Measurements from ENCODE around the gene IRAK2. TPM values are rescaled to one million over a fixed set of nuclear protein-coding genes. Genes with fewer than 3 reads are reported as not detected.

IRAK2 gene
- total RNA-seq, 1 donor from 2014 or later = 1.4 TPM

DNA sequence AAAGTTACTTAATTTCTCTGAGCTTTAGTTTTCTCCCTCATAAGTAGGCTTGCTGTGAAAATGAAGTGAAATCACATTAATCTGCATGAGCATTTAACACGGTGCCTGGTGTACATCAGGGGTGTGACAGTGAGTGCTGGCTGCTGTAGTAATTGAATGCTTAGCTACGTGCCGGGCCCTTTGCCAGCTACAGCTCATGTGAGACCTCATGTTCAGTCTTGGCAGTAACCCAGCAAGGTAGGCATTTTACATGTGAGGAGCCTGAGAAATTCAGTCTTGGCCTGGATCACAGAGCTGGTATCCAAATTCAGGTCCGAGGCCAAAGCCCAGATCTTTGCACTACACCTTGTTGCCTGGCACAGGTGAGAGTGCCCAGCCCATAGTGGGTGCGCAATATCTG is 118.9 kb downstream of the IRAK2 start:
- no peak for TF ChIP-seq CTCF (conservative IDR thresholded peaks at IDR 0.05)
- DNase-seq (ENCODE audit: extremely low spot score, unreplicated experiment) = no peak
- Mint-ChIP-seq H3K27ac (no peak overlapping the region), H3K4me1 (ENCODE audit: unreplicated experiment) (peaks cover 9% of the 10 kb centered on the region), H3K9me3 (no peaks in the 10 kb centered on the region), H3K27me3 (no peaks in the 10 kb centered on the region), H3K36me3 (no peaks in the 10 kb centered on the region), H3K4me3 (no peak overlapping the region)

GRCh38 chr3:10284496-10284895 is 119.8 kb downstream of the IRAK2 start:
- H3K4me1 Mint-ChIP-seq (ENCODE audit: unreplicated experiment) = peaks cover 9% of the 10 kb centered on the region

DNA sequence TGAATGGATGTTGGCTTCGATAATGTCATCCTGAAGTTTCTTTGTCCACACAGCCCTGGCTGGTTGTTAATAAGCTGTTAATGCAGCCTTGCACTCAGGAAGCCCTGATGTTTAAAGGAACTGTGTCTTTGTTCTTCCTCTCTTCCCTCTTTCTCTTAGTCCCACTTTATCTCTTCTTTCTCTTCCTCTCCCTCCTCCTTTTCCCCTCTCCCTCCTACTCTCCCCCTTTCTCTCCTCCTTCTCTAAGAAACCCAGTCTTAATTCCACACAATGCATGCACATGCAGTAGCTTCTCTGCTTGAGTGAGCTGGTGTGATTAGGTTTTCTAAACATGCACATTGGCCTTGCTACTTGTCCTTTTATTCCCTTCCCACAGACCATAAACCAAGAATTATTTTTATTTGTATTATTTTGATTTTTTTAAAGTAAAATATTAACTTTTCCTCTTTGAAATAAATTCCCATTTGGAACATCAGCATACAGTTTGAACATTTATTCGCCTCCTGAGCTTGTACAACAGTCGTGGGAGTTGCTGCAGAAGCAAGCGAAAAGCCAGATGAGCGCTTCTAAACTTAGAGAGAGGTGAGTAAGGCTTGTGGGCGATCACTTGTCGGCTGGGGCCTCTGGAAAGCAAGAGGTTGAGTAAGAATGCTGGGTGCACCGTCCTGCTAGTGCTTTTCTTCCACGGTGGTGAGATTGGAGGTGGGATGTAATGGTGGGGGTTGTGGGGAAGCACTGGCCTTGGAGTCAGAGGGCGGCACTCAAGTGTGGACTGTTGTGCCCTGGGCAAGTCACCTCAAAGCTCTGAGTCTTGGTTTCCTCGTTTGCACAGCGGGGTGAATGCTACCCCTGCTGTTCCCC is 120.8 kb downstream of the IRAK2 start:
- Mint-ChIP-seq H3K4me1 (ENCODE audit: unreplicated experiment) (peaks cover 9% of the 10 kb centered on the region), H3K27me3 (no peaks in the 10 kb centered on the region), H3K4me3 (no peak overlapping the region), H3K9me3 (no peaks in the 10 kb centered on the region), H3K36me3 (no peaks in the 10 kb centered on the region), H3K27ac (no peak overlapping the region)
- no peak for DNase-seq (ENCODE audit: extremely low spot score, unreplicated experiment)
- no peak for TF ChIP-seq CTCF (conservative IDR thresholded peaks at IDR 0.05)

More at GRCh38 chr3:10284496-10284895, 119.8 kb downstream of the IRAK2 start:
- no peak for TF ChIP-seq CTCF (conservative IDR thresholded peaks at IDR 0.05)
- no peak for DNase-seq (ENCODE audit: extremely low spot score, unreplicated experiment)
- Mint-ChIP-seq H3K27me3 (no peaks in the 10 kb centered on the region), H3K36me3 (no peaks in the 10 kb centered on the region), H3K4me3 (no peak overlapping the region), H3K27ac (no peak overlapping the region), H3K9me3 (no peaks in the 10 kb centered on the region)

DNA sequence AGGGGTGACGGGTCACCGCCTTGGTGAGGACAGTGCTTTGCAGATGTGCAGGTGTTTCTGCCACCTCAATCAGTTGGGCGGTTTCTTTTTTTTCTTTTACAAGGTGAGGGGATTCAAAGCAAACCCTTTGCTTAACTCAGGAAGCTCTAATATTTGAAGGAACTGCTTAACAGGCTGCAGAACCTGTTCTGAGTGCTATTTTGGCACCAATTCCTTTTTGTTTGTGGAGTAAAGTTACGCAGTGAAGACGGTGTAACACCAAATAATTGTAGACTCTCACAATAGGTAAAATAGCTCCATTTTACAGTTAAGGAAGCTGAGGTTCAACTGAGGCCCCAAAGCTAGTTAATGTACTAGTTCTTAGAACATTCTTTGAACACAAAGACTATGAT is 121.4 kb downstream of the IRAK2 start:
- TF ChIP-seq CTCF (conservative IDR thresholded peaks at IDR 0.05) = no peak
- Mint-ChIP-seq H3K27ac (no peak overlapping the region), H3K27me3 (no peaks in the 10 kb centered on the region), H3K4me3 (no peak overlapping the region), H3K4me1 (ENCODE audit: unreplicated experiment) (peaks cover 9% of the 10 kb centered on the region), H3K36me3 (no peaks in the 10 kb centered on the region), H3K9me3 (no peaks in the 10 kb centered on the region)
- no peak for DNase-seq (ENCODE audit: extremely low spot score, unreplicated experiment)

DNA sequence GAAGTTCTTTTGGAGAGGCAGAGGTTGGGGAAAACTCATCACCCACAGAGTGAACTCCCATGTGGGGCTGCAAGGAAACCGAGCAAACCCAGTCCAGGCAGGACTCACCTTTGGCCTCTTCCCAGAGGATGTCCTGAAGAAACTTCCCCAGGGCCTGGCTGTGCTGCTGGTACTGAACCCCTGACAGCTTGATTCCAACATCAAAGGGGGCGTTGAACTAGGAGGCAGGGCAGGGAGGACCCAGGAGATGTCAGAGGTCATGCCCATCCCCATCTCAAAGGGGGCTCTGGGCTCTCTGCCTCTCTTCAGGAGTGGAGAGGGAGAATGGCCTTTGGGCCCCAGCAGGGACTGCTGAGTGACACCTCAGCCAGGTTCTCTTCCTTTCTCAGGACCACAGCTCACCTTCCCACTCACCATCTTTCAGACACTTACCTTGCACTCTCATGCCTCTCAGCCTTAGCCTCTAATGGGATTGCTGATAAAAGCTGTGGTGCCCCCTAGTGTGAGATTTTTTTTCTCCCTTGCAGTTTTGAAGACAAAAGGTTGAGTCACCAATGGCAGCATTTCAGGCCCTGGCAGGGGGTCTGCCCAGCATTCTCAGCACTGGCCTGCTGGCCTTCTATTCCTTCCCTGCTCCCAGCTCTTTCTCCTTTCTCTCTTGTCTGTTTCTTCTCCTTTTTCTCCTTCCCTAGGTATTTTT is 122.0 kb downstream of the IRAK2 start:
- H3K36me3 Mint-ChIP-seq = no peaks in the 10 kb centered on the region
- no peaks in the 10 kb centered on the region for H3K27me3 Mint-ChIP-seq
- DNase-seq (ENCODE audit: extremely low spot score, unreplicated experiment) = no peak
- no peak overlapping the region for H3K27ac Mint-ChIP-seq
- peaks cover 9% of the 10 kb centered on the region for H3K4me1 Mint-ChIP-seq (ENCODE audit: unreplicated experiment)
- no peak overlapping the region for H3K4me3 Mint-ChIP-seq
- no peaks in the 10 kb centered on the region for H3K9me3 Mint-ChIP-seq
- no peak for TF ChIP-seq CTCF (conservative IDR thresholded peaks at IDR 0.05)
